DOHH2 (cell line): ENCODE data around the gene IFRD1.

Source experiments
- CTCF ChIP-seq: fragments of 200-600 bp; sonication (generic); IDR thresholded peaks from one replicate; pipeline ENCODE4 v1.5.1; 2014; ENCODE audit warnings: antibody characterized with exemption, mild to moderate bottlenecking, low read depth, low read length; ENCODE audit not compliant: poor library complexity, severe bottlenecking
- EZH2phosphoT487 ChIP-seq: fragments of 200-600 bp; sonication (generic); IDR thresholded peaks from 2 replicates; pipeline ENCODE4 v1.6.1; 2017; ENCODE audit warnings: borderline replicate concordance, mild to moderate bottlenecking, antibody characterized with exemption, low read length, moderate library complexity, mixed read lengths

GRCh38 chr7:112501801-112502503 lies 51.7 kb downstream of the IFRD1 start:
- TF ChIP-seq CTCF = no peak
- no peak for TF ChIP-seq EZH2phosphoT487
